ENCODE data around the gene VSTM1. TPM values are rescaled to one million over a fixed set of nuclear protein-coding genes. Genes with fewer than 3 reads are reported as not detected.
"Not testable (repeated sequence)": the region's sequence is repeated elsewhere in the genome, so short reads cannot be mapped to it uniquely, and the experiment has no call there.

The VSTM1 gene
- total RNA-seq, 2 donors from 2014 or later = not detected

- Histone ChIP-seq H3K4me3 (ENCODE audit: low read length) (no peak overlapping the region), H3K27ac (ENCODE audit: low read depth, low read length) (no peak overlapping the region), H3K9me3 (ENCODE audit: control insufficient read depth, low read length) (no peaks in the 10 kb centered on the region), H3K27me3 (ENCODE audit: control insufficient read depth, insufficient read depth, low read length, poor library complexity, severe bottlenecking) (peaks cover 28% of the 10 kb centered on the region), H3K36me3 (ENCODE audit: control insufficient read depth, insufficient read depth, low read length) (no peaks in the 10 kb centered on the region), H3K4me1 (ENCODE audit: control insufficient read depth, insufficient read depth, low read length) (no peaks in the 10 kb centered on the region), H3K9ac (ENCODE audit: extremely low read depth, low read length, poor library complexity, severe bottlenecking) (no peak overlapping the region)
- H3K4me3 Mint-ChIP-seq = no peak overlapping the region
- H3K27ac Mint-ChIP-seq = no peak overlapping the region
- TF ChIP-seq CTCF (conservative IDR thresholded peaks at IDR 0.05) = no peak
- peaks cover 6% of the 10 kb centered on the region for H3K9me3 Mint-ChIP-seq
- no peaks in the 10 kb centered on the region for H3K36me3 Mint-ChIP-seq (ENCODE audit: low read depth)
- H3K27me3 Mint-ChIP-seq (ENCODE audit: insufficient read depth) = peaks cover 26% of the 10 kb centered on the region
- H3K4me1 Mint-ChIP-seq = peaks cover 3% of the 10 kb centered on the region
- WGBS, 2 experiments (ENCODE audit: insufficient coverage in 1 of 2, insufficient read length in 1 of 2) = 94 to 95% methylated on average over 6 to 10 of the region's 12 CpGs
- no peak for DNase-seq
Measured at GRCh38 chr19:54099190-54099902, 35.6 kb upstream of the VSTM1 start.

DNA sequence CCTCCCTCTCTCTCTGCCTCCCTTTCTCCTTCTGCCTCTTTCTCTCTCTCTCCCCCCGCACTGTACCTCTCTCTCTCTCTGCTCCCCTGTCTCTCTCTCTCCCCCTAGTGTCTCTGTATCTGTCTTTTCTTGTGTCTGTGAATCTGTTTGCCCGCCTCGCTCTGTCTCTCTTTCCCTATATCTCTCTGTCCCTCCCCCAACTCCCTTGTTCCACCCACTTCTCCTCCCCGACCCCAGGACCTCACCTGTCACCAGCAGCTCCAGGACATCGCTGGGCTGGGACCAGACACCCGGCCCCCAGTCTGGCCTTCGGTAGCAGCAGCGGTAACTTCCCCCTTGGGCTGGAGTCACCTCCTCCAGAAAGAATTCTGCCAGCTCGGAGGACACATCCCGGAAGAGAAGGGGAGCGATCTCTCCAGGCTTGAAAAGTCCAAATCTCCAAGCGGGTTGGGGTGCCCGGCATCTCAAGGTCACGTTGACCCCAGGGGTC, 33.0 kb upstream of the VSTM1 start:
- peak overlapping the region; percentile 45 for H3K4me3 Mint-ChIP-seq

DNA sequence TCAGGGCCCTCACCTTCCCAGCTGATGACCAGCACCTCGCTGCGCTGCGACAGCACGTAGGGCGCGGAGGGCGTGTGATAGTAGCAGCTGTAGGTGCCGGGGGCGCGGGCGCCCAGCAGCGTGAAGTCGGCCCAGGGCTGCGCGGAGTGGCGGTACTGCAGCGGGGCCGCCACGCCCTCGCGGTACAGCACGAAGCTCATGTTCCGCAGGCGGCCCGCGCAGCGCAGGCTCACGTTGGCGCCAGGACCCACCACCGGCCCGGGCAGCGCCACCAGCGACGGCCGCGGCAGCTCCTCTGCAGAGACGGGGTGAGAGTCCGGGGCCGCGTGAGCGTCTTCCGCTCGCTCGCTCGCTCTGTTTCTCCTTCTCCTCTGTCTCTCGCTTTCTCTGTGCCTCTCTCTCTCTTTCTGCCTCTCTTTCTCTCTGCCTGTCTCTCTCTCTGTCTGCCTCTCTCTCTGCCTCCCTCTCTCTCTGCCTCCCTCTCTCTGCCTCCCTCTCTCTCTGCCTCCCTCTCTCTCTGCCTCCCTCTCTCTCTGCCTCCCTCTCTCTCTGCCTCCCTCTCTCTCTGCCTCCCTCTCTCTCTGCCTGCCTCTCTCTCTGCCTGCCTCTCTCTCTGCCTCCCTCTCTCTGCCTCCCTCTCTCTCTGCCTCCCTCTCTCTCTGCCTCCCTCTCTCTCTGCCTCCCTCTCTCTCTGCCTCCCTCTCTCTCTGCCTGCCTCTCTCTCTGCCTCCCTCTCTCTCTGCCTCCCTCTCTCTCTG, 32.3 kb upstream of the VSTM1 start:
- H3K4me3 Mint-ChIP-seq = peak overlapping the region; percentile 45

More for the DNA sequence above, 33.0 kb upstream of the VSTM1 start:
- no peaks in the 10 kb centered on the region for H3K36me3 ChIP-seq (ENCODE audit: control insufficient read depth, insufficient read depth, low read length)
- no peaks in the 10 kb centered on the region for H3K36me3 Mint-ChIP-seq (ENCODE audit: low read depth)
- H3K4me3 ChIP-seq (ENCODE audit: low read length) = peak overlapping the region; percentile 62
- H3K9me3 ChIP-seq (ENCODE audit: control insufficient read depth, low read length) = no peaks in the 10 kb centered on the region
- no peaks in the 10 kb centered on the region for H3K4me1 ChIP-seq (ENCODE audit: control insufficient read depth, insufficient read depth, low read length)
- H3K27ac ChIP-seq (ENCODE audit: low read depth, low read length) = no peak overlapping the region
- H3K9ac ChIP-seq (ENCODE audit: extremely low read depth, low read length, poor library complexity, severe bottlenecking) = no peak overlapping the region
- H3K9me3 Mint-ChIP-seq = peaks cover 17% of the 10 kb centered on the region
- no peak for TF ChIP-seq CTCF (conservative IDR thresholded peaks at IDR 0.05)
- H3K4me1 Mint-ChIP-seq = no peaks in the 10 kb centered on the region
- WGBS, 2 experiments (ENCODE audit: insufficient coverage in 1 of 2, insufficient read length in 1 of 2) = 15 to 29% methylated on average over 10 to 14 of the region's 14 CpGs
- H3K27me3 Mint-ChIP-seq (ENCODE audit: insufficient read depth) = peaks cover 42% of the 10 kb centered on the region
- peaks cover 31% of the 10 kb centered on the region for H3K27me3 ChIP-seq (ENCODE audit: control insufficient read depth, insufficient read depth, low read length, poor library complexity, severe bottlenecking)
- DNase-seq = peak; percentile 77
- H3K27ac Mint-ChIP-seq = no peak overlapping the region

More for the DNA sequence above, 32.3 kb upstream of the VSTM1 start:
- H3K9me3 Mint-ChIP-seq = peaks cover 17% of the 10 kb centered on the region
- WGBS, 2 experiments (ENCODE audit: insufficient coverage in 1 of 2, insufficient read length in 1 of 2) = 3 to 4% methylated on average over 19 to 46 of the region's 46 CpGs
- H3K36me3 ChIP-seq (ENCODE audit: control insufficient read depth, insufficient read depth, low read length); H3K9ac ChIP-seq (ENCODE audit: extremely low read depth, low read length, poor library complexity, severe bottlenecking); H3K9me3 ChIP-seq (ENCODE audit: control insufficient read depth, low read length); H3K36me3 Mint-ChIP-seq (ENCODE audit: low read depth); H3K27ac ChIP-seq (ENCODE audit: low read depth, low read length); H3K27ac Mint-ChIP-seq; H3K4me1 Mint-ChIP-seq; H3K4me1 ChIP-seq (ENCODE audit: control insufficient read depth, insufficient read depth, low read length): not testable (repeated sequence)
- peaks cover 46% of the 10 kb centered on the region for H3K27me3 Mint-ChIP-seq (ENCODE audit: insufficient read depth)
- peaks cover 31% of the 10 kb centered on the region for H3K27me3 ChIP-seq (ENCODE audit: control insufficient read depth, insufficient read depth, low read length, poor library complexity, severe bottlenecking)
- DNase-seq = peak; percentile 87
- peak overlapping the region; percentile 62 for H3K4me3 ChIP-seq (ENCODE audit: low read length)
- peak; percentile 30 for TF ChIP-seq CTCF (conservative IDR thresholded peaks at IDR 0.05)

Data from endodermal cell (in vitro differentiated cells).